Astrocyte of the spinal cord (primary cell): ENCODE results near the gene DAGLA.

ENCODE experiments used
- DNase-seq: peaks from one replicate; pipeline ENCODE4 v3.0.0; 2011; ENCODE audit warnings: low read depth, low spot score
- H3K4me3 ChIP-seq: 2 replicates; pipeline ENCODE4 v1.5.1; 2011; ENCODE audit warnings: low read depth, mild to moderate bottlenecking, low read length, moderate library complexity
- in situ Hi-C: cut with HindIII; loops from 2 replicates; pipeline ENCODE4 v1.10.0; 2017; ENCODE audit warnings: low sequenced_read_pairs
- TF ChIP-seq, protein P1 (sequence below): IDR thresholded peaks from 2 replicates; pipeline ENCODE4 v1.5.1; 2012; ENCODE audit warnings: low read depth, mild to moderate bottlenecking, low read length, inconsistent platforms

DAGLA gene

DNA sequence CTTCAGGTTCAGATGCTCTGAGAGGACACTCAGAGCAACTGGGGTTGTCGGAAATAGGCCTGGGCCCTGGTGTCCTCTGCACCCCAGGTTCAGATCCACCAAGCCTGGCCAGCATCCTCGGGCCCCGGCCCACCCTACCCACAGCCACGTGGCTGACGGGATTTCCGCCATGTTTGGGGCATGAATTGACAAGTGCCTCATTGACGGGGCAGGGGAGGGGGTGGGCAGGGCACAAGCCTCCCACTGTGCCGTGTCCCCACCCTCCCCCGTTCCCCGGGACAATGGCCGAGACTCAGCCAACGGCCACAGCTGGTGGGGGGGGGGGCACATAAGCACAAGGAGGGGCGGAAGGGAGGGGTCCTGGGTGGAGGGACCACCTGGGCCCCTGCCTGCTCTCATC, 80.8 kb downstream of the DAGLA start:
- H3K4me3 ChIP-seq = no peak overlapping the region
- TF ChIP-seq, protein P1, sequence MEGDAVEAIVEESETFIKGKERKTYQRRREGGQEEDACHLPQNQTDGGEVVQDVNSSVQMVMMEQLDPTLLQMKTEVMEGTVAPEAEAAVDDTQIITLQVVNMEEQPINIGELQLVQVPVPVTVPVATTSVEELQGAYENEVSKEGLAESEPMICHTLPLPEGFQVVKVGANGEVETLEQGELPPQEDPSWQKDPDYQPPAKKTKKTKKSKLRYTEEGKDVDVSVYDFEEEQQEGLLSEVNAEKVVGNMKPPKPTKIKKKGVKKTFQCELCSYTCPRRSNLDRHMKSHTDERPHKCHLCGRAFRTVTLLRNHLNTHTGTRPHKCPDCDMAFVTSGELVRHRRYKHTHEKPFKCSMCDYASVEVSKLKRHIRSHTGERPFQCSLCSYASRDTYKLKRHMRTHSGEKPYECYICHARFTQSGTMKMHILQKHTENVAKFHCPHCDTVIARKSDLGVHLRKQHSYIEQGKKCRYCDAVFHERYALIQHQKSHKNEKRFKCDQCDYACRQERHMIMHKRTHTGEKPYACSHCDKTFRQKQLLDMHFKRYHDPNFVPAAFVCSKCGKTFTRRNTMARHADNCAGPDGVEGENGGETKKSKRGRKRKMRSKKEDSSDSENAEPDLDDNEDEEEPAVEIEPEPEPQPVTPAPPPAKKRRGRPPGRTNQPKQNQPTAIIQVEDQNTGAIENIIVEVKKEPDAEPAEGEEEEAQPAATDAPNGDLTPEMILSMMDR = no peak
- no peak for DNase-seq
- in situ Hi-C loops = no loop called here

DNA sequence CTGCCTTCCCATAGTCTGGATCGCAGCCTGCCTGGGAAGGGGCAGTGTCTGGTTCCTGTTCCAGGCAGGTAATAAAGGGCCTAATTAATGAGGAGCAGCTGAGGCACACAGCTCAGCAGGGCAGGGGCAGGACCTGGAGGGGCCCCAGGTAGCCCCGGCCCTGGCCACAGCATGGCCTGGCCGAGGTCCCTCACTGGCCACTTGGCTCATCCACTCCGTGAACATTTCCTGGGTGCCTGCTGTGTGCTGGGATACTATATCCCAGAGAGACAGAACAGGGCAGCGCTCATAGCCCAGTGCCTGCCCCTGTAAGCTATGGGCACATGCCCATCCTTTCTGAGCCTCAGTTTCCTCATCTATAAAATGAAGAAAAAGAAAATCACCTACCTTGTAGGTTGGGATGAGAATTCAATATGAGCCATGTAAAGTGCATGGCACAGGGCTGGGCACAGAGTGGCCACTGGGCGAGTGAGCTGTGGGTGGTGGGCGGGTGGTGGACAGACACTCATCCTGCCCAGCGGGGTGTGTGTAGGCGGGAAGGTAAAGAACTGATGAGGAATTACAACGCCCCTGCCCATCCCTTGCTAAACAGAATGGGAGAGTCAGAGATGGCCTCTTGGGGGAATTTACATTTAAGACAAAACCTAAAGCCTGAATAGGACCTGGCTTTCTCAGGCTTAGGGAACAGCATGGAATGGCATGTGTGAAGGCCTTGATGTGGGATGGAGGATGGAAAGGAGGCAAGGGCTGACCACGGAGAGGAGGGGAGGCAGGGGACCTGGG, 81.4 kb downstream of the DAGLA start:
- TF ChIP-seq, protein P1 = no peak
- no peak for DNase-seq
- no peak overlapping the region for H3K4me3 ChIP-seq
- in situ Hi-C loops = no loop called here

GRCh38 chr11:61762223-61762615, 82.0 kb downstream of the DAGLA start:
- no peak for DNase-seq
- in situ Hi-C loops = no loop called here
- TF ChIP-seq, protein P1 = no peak
- H3K4me3 ChIP-seq = no peak overlapping the region

- TF ChIP-seq, protein P1 = no peak
- in situ Hi-C loops = no loop called here
- no peak for DNase-seq
- H3K4me3 ChIP-seq = no peak overlapping the region
Measured at GRCh38 chr11:61762798-61763197, 82.6 kb downstream of the DAGLA start.

DNA sequence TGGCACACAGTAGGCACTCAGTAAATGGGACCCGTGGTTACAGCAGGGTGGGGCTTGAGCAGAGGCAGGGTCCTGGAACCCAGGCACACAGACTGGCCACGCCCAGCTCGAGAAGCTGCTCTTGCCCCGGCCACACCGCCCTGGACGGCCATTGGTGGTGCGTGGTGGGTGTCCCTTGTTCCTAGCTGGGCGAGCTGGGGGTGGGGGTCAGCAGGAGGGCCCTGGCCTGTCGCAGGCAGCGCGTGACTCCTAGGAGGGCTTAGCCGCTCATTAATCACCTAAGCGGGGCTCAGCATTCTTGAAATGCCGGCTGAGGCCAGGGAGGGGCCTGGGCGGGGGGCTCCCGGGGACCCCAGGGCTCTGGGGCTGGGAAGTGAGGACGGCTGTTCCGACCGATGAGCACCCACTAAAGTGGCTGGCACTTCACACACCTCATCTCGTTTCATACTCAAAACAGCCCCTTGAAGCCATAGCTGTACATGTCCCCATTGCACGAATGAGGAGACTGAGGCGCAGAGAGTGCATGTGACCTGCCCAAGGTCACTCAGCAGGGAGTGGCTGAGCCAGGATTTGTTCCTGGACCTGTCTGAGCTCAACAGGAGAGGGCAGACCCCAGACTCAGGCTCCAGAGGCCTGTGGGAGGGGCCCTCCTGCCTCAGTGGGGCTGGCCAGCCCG, 83.9 kb downstream of the DAGLA start:
- TF ChIP-seq, protein P1 = no peak
- in situ Hi-C loops = no loop called here
- no peak overlapping the region for H3K4me3 ChIP-seq

GRCh38 chr11:61764606-61765260, 84.5 kb downstream of the DAGLA start:
- TF ChIP-seq, protein P1 = no peak
- no peak for DNase-seq
- no peak overlapping the region for H3K4me3 ChIP-seq
- in situ Hi-C loops = no loop called here

More for the DNA sequence above, 83.9 kb downstream of the DAGLA start:
- no peak for DNase-seq
